ENCODE measurements around the gene ADCY5. TPM values are rescaled to one million over a fixed set of nuclear protein-coding genes. Genes with fewer than 3 reads are reported as not detected.

Gene ADCY5
- total RNA-seq, result 0.44 TPM in 1 of 2 replicates, not detected in the other

DNA sequence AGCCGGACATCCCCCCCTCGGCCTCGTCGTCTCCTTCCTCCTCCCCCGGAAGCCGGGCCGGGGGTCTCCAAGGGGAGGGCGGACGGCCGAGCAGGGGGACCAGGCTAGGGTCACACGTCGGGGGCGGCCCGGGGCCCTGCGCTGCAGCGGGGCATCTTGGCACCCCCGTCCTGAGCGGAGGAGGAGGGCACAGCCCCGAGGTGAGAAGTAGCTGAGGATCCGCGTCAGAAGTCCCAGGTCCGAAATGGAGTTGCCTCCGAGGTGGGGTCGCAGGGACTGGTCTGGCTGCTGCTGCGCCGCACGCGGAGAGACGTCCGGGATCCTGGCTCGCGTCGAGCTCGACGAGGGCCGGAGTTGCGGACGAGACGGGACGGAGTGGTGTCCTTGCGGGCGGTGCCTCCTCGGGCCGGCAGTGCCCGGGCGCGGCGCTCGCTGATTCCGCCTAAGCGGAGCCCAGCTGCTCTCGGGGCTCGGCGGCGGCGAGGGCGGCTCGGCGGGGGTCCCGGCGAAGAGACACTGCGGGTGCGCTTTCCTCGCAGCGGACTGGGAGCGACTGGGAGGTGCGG, at the start of gene ADCY5:
Gene ADCY5 (minus strand): TSS at position 555 of the 566 bp plus-strand sequence. CDS start 545 bp downstream, at position 10.

Other genes starting within 250 kb of the ADCY5 start
- 30.2 and 45.7 TPM in 2 replicates for gene SEC22A, start 247.1 kb downstream of the ADCY5 start, total RNA-seq
- gene HACD2, start 136.0 kb upstream of the ADCY5 start, total RNA-seq, result 13.3 and 31.8 TPM in 2 replicates